ENCODE data around the gene DHRS7C. TPM values are rescaled to one million over a fixed set of nuclear protein-coding genes. Genes with fewer than 3 reads are reported as not detected.

Gene DHRS7C
- total RNA-seq, 1 experiment from 2014 or later: not detected

- no peak for TF ChIP-seq MYBL2 (CRISPR knock-in tag; IDR thresholded peaks at IDR 0.05)
- no peak for TF ChIP-seq GABPB1 (CRISPR knock-in tag; IDR thresholded peaks at IDR 0.05)
- no peak for TF ChIP-seq STAT6 (CRISPR knock-in tag; conservative IDR thresholded peaks at IDR 0.05; ENCODE audit: low read depth)
- no peak for TF ChIP-seq AFF4 (CRISPR knock-in tag; IDR thresholded peaks at IDR 0.05; ENCODE audit: borderline replicate concordance)
- TF ChIP-seq AR (CRISPR knock-in tag; IDR thresholded peaks at IDR 0.05): no peak
- no peak for TF ChIP-seq IRF1 (CRISPR knock-in tag; IDR thresholded peaks at IDR 0.05)
- no peak for TF ChIP-seq ETV6 (CRISPR knock-in tag; IDR thresholded peaks at IDR 0.05)
- no peak for TF ChIP-seq CTCF (IDR thresholded peaks at IDR 0.05)
- no peak for TF ChIP-seq MAX (CRISPR knock-in tag; IDR thresholded peaks at IDR 0.05)
- no peak for TF ChIP-seq SMAD4 (CRISPR knock-in tag; IDR thresholded peaks at IDR 0.05)
- TF ChIP-seq CREB1 (CRISPR knock-in tag; IDR thresholded peaks at IDR 0.05): no peak
- TF ChIP-seq ELF4 (CRISPR knock-in tag; IDR thresholded peaks at IDR 0.05; ENCODE audit: low read depth): no peak
- no peak for TF ChIP-seq JUN (CRISPR knock-in tag; IDR thresholded peaks at IDR 0.05)
- Mint-ChIP-seq H3K36me3 (peaks cover 18% of the 10 kb centered on the region), H3K27me3 (ENCODE audit: low read depth) (peaks cover 2% of the 10 kb centered on the region; the same call in 1 of the 2 replicates), H3K27ac (no peak overlapping the region), H3K4me1 (no peaks in the 10 kb centered on the region), H3K4me3 (no peak overlapping the region), H3K9me3 (peaks cover 23% of the 10 kb centered on the region)
- CTCF ChIA-PET: interaction anchor here (0.6 to 1.9 kb wide), 18 partner anchors 9 to 404 kb away, joined by 3 to 13 read pairs (median 4); partner anchors contain the start of genes CFAP52 and USP43
- DNase-seq (ENCODE audit: low spot score) (no peak), ATAC-seq (no peak)
- POLR2A ChIA-PET: interaction anchor here (0.7 kb wide), 1 partner anchor 68 kb away, joined by 4 read pairs; no protein-coding TSS in a partner anchor
Observed at GRCh38 chr17:9728564-9728963, 62.8 kb downstream of the DHRS7C start.

All from WTC11 (cell line).